Spleen (tissue), 11 donors: ENCODE results near the gene VGF. TPM values are rescaled to one million over a fixed set of nuclear protein-coding genes. Genes with fewer than 3 reads are reported as not detected.

Source experiments
- DNase-seq: peaks from one replicate; pipeline ENCODE4 v3.0.0-alpha.2; 2020
- H3K27ac ChIP-seq, 8 donors: fragments of 200-600 bp; sonication (generic) in 7 of 8; 1 replicate in 4 of 8; 2 replicates in 4 of 8; pipeline versions ENCODE4 v1.5.0 to v1.8.0; 2016 to 2021; ENCODE audit warnings: inconsistent platforms in 4 of 8, mild to moderate bottlenecking in 4 of 8, moderate library complexity in 1 of 8
- H3K27me3 ChIP-seq, 7 donors: fragments of 200-600 bp; sonication (generic) in 6 of 7; replicated peaks in 1 of 7; 1 replicate in 4 of 7; 2 replicates in 3 of 7; pipeline versions ENCODE4 v1.5.0 to v1.8.0; 2016 to 2021; ENCODE audit warnings: inconsistent platforms in 3 of 7, mild to moderate bottlenecking in 1 of 7
- H3K36me3 ChIP-seq, 6 donors: fragments of 200-600 bp; sonication (generic) in 5 of 6; 1 replicate in 4 of 6; 2 replicates in 2 of 6; pipeline versions ENCODE4 v1.5.0 to v1.8.0; 2016 to 2021; ENCODE audit warnings: inconsistent platforms in 2 of 6
- H3K4me1 ChIP-seq, 6 donors: fragments of 200-600 bp; sonication (generic) in 5 of 6; 1 replicate in 3 of 6; 2 replicates in 3 of 6; pipeline versions ENCODE4 v1.5.0 to v1.8.0; 2016 to 2021; ENCODE audit warnings: inconsistent platforms in 3 of 6
- H3K4me3 ChIP-seq, 8 donors: fragments of 200-600 bp; sonication (generic) in 7 of 8; 1 replicate in 4 of 8; 2 replicates in 4 of 8; pipeline versions ENCODE4 v1.5.0 to v1.8.0; 2016 to 2021; ENCODE audit warnings: inconsistent platforms in 4 of 8, mild to moderate bottlenecking in 4 of 8, moderate library complexity in 2 of 8
- H3K9me3 ChIP-seq, 8 donors: fragments of 200-600 bp; sonication (generic) in 7 of 8; 1 replicate in 4 of 8; 2 replicates in 4 of 8; pipeline versions ENCODE4 v1.5.0 to v1.8.0; 2016 to 2021; ENCODE audit warnings: inconsistent platforms in 4 of 8
- POLR2A ChIP-seq, 3 donors: fragments of 450-650 bp; IDR thresholded peaks; one replicate each; pipeline ENCODE4 v1.5.1; 2017; ENCODE audit warnings: antibody characterized with exemption in 3 of 3, mild to moderate bottlenecking in 1 of 3
- POLR2AphosphoS5 ChIP-seq, 3 donors: sonication (generic); formaldehyde crosslinking; IDR thresholded peaks; one replicate each; pipeline ENCODE4 v1.5.1; 2017; ENCODE audit warnings: antibody characterized with exemption in 3 of 3
- WGBS, 5 donors: extraction: QIAGEN DNeasy Blood & Tissue Kit in 3 of 5; methylation state at CpG; one replicate each; pipeline versions ENCODE4 v1.1.5 to v1.1.7; 2013 to 2018; 5-methylcytosine and 5-hydroxymethylcytosine counted together
- intact Hi-C: fragments of 100-400 bp; cut with DNase I; formaldehyde crosslinking; loops from one replicate; pipeline ENCODE4 v1.15.0; 2023; ENCODE audit warnings: low total_unique reads
- polyA plus RNA-seq, 3 donors: library from polyadenylated mRNA; stranded (reverse); fragments of 200-250 nt; gene quantifications; one replicate each; pipeline ENCODE4 v1.2.1, GENCODE V29; 2013
- total RNA-seq, 7 donors: library from RNA; depleted of rRNA in 3 of 7; stranded (reverse); fragments of >200 nt in 3 of 7; fragmentation: NEBNext Ultra II Directional in 4 of 7; extraction: Animal tissue kit (Norgen Biotek cat#: 25700) in 4 of 7; gene quantifications; one replicate each; pipeline versions ENCODE4 v1.1.0 to v1.2.1, GENCODE V29; 2016 to 2021
- TF ChIP-seq, protein P1 (sequence below), 11 experiments: fragments of 200-600 bp in 7 of 11; fragments of 450-650 bp in 4 of 11; sonication (generic) in 4 of 11; IDR thresholded peaks in 8 of 11; conservative IDR thresholded peaks in 3 of 11; 1 replicate in 7 of 11; 2 replicates in 4 of 11; pipeline versions ENCODE4 v1.4.0 to v1.8.0; 2016 to 2021; ENCODE audit warnings: antibody characterized with exemption in 11 of 11, inconsistent platforms in 4 of 11, mild to moderate bottlenecking in 1 of 11
- donor health status: healthy with polysubstance abuse.
- donor health status: DM: no; HTN: no; CAD: no; lungs with moderate emphysema.
- donor health status: DM: no; HTN: no; CAD: no.
- donor health status: Bipolar disorder and iron deficiency.
- donor health status: healthy.
- donor health status: DM: no; HTN: no; CAD: no.
- donor health status: DM: yes; HTN: yes; CAD: no.

VGF gene
- total and polyA plus RNA-seq, 10 donors, result 0.06 to 0.21 (median 0.14) TPM; not detected in 6

DNA sequence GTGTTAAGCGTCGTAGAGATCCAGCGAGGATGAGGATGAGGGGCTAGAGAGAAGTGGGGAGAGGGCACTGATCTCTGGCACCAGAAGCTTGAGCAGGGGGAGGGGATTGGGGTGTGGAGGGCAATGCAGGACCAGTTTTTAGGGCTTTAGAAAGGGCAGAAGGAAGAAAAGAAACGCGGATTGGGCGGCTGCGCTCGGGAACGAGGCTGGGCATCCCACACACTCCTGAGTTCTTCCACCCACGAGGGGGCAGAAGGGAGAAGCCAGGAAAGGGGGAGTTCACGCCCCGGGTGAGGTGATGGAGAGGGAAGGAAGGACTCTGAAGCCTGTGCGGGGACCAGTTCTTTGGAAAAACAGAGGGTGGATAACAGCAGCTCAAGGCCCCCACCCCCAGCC, 6.1 kb upstream of the VGF start:
- no peak for DNase-seq
- no peak overlapping the region for H3K4me3 ChIP-seq
- H3K27me3 ChIP-seq, result peaks cover 28 to 100% (median 100%) of the 10 kb centered on the region in 7 donors
- 1 to 8% (median 4%) methylated on average over 12 to 13 of the region's 13 CpGs for WGBS, 5 donors
- H3K9me3 ChIP-seq, result peaks cover 0 to 3% (median 0%) of the 10 kb centered on the region in 8 donors
- H3K36me3 ChIP-seq, result no peaks in the 10 kb centered on the region
- intact Hi-C loops, result no loop called here
- H3K4me1 ChIP-seq, result peaks cover 29 to 67% (median 51%) of the 10 kb centered on the region in 6 donors
- TF ChIP-seq POLR2A (IDR thresholded peaks at IDR 0.05) (no peak), POLR2AphosphoS5 (IDR thresholded peaks at IDR 0.05) (no peak)
- TF ChIP-seq, protein P1, sequence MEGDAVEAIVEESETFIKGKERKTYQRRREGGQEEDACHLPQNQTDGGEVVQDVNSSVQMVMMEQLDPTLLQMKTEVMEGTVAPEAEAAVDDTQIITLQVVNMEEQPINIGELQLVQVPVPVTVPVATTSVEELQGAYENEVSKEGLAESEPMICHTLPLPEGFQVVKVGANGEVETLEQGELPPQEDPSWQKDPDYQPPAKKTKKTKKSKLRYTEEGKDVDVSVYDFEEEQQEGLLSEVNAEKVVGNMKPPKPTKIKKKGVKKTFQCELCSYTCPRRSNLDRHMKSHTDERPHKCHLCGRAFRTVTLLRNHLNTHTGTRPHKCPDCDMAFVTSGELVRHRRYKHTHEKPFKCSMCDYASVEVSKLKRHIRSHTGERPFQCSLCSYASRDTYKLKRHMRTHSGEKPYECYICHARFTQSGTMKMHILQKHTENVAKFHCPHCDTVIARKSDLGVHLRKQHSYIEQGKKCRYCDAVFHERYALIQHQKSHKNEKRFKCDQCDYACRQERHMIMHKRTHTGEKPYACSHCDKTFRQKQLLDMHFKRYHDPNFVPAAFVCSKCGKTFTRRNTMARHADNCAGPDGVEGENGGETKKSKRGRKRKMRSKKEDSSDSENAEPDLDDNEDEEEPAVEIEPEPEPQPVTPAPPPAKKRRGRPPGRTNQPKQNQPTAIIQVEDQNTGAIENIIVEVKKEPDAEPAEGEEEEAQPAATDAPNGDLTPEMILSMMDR (IDR thresholded peaks at IDR 0.05 in 8 of 11, conservative IDR thresholded peaks at IDR 0.05 in 3 of 11), result no peak
- H3K27ac ChIP-seq, result no peak overlapping the region

- Histone ChIP-seq H3K36me3 (no peaks in the 10 kb centered on the region), H3K27me3 (peaks cover 28 to 100% (median 100%) of the 10 kb centered on the region in 7 donors), H3K4me3 (no peak overlapping the region), H3K27ac (no peak overlapping the region), H3K4me1 (peaks cover 32 to 73% (median 57%) of the 10 kb centered on the region in 6 donors), H3K9me3 (peaks cover 0 to 4% (median 0%) of the 10 kb centered on the region in 8 donors)
- TF ChIP-seq POLR2A (IDR thresholded peaks at IDR 0.05) (no peak), POLR2AphosphoS5 (IDR thresholded peaks at IDR 0.05) (no peak)
- TF ChIP-seq, protein P1 (IDR thresholded peaks at IDR 0.05 in 8 of 11, conservative IDR thresholded peaks at IDR 0.05 in 3 of 11), result no peak
- DNase-seq, result no peak
- 3 to 8% (median 5%) methylated on average over 15 to 17 of the region's 17 CpGs for WGBS, 5 donors
- intact Hi-C loops, result no loop called here
Observed at GRCh38 chr7:101170617-101171441, 5.5 kb upstream of the VGF start.

- Histone ChIP-seq H3K4me1 (peaks cover 41 to 82% (median 65%) of the 10 kb centered on the region in 6 donors), H3K27ac (no peak overlapping the region), H3K36me3 (no peaks in the 10 kb centered on the region), H3K9me3 (peaks cover 0 to 9% (median 0%) of the 10 kb centered on the region in 8 donors), H3K27me3 (peaks cover 26 to 100% (median 100%) of the 10 kb centered on the region in 7 donors), H3K4me3 (no peak overlapping the region)
- DNase-seq, result peak; percentile 93
- TF ChIP-seq, protein P1 (IDR thresholded peaks at IDR 0.05 in 8 of 11, conservative IDR thresholded peaks at IDR 0.05 in 3 of 11), result peak; percentile 56 to 95 (median 85)
- TF ChIP-seq POLR2A (IDR thresholded peaks at IDR 0.05), result no peak
- peak in 2 of 3 donors; percentile 51 to 60 for TF ChIP-seq POLR2AphosphoS5 (IDR thresholded peaks at IDR 0.05)
- intact Hi-C loops, result no loop called here
- WGBS, 5 donors, result 0 to 6% (median 3%) methylated on average over 25 to 33 of the region's 33 CpGs
Observed at GRCh38 chr7:101169838-101170551, 4.6 kb upstream of the VGF start.
